C4-2B (cell line): ENCODE results near the gene MAGI2.

Experiments
- CTCF ChIP-seq: fragments of 450-650 bp; conservative IDR thresholded peaks from 2 replicates; pipeline ENCODE4 v1.5.1; 2017; ENCODE audit warnings: mild to moderate bottlenecking
- ZFX ChIP-seq: fragments of 450-650 bp; IDR thresholded peaks from 2 replicates; pipeline ENCODE4 v1.6.1; 2017

GRCh38 chr7:78329001-78329655 lies 1124.3 kb downstream of the MAGI2 start:
- TF ChIP-seq CTCF (no peak), ZFX (no peak)
